Trophoblast cell (in vitro differentiated cells and primary cell): Measurements from ENCODE around the gene ZRANB3.
A peak's percentile ranks its signal among the peaks of the same experiment; 100 is the strongest.

ENCODE experiments used
- DNase-seq, 2 donors: peaks; one replicate each; pipeline ENCODE4 v3.0.0-alpha.2; 2016
- H2AFZ ChIP-seq: 2 replicates; pipeline ENCODE4 v1.6.1; 2013; ENCODE audit warnings: low read length, moderate library complexity, mild to moderate bottlenecking; ENCODE audit not compliant: insufficient read depth, poor library complexity
- H2AK5ac ChIP-seq: 2 replicates; pipeline ENCODE4 v1.6.1; 2013; ENCODE audit warnings: mild to moderate bottlenecking, low read length
- H2BK120ac ChIP-seq: 2 replicates; pipeline ENCODE4 v1.6.1; 2013; ENCODE audit warnings: low read length, mild to moderate bottlenecking, moderate library complexity; ENCODE audit not compliant: insufficient read depth, poor library complexity
- H2BK12ac ChIP-seq: 2 replicates; pipeline ENCODE4 v1.6.1; 2013; ENCODE audit warnings: mild to moderate bottlenecking, low read length, moderate library complexity
- H2BK5ac ChIP-seq: 2 replicates; pipeline ENCODE4 v1.6.1; 2013; ENCODE audit warnings: low read length, low read depth, moderate library complexity, mild to moderate bottlenecking; ENCODE audit not compliant: poor library complexity
- H3K14ac ChIP-seq: 2 replicates; pipeline ENCODE4 v1.6.1; 2013; ENCODE audit warnings: mild to moderate bottlenecking, low read length
- H3K18ac ChIP-seq: 2 replicates; pipeline ENCODE4 v1.6.1; 2013; ENCODE audit warnings: mild to moderate bottlenecking, low read length
- H3K23ac ChIP-seq: 2 replicates; pipeline ENCODE4 v1.6.1; 2013; ENCODE audit warnings: low read length
- H3K27ac ChIP-seq: 2 replicates; pipeline ENCODE4 v1.5.1; 2013; ENCODE audit warnings: low read depth, mild to moderate bottlenecking, inconsistent platforms, low read length, moderate library complexity
- H3K27me3 ChIP-seq: 2 replicates; pipeline ENCODE4 v1.6.1; 2013; ENCODE audit warnings: inconsistent platforms, mild to moderate bottlenecking, low read length, moderate library complexity; ENCODE audit not compliant: insufficient read depth
- H3K36me3 ChIP-seq, 2 experiments: 1 replicate in 1 of 2; 2 replicates in 1 of 2; pipeline ENCODE4 v1.6.1; 2013; ENCODE audit warnings: low read length in 2 of 2, mild to moderate bottlenecking in 2 of 2, moderate library complexity in 1 of 2; ENCODE audit not compliant: insufficient read depth in 2 of 2, control insufficient read depth in 1 of 2
- H3K4ac ChIP-seq: 2 replicates; pipeline ENCODE4 v1.6.1; 2013; ENCODE audit warnings: low read depth, mild to moderate bottlenecking, low read length, moderate library complexity
- H3K4me1 ChIP-seq, 2 experiments: 1 replicate in 1 of 2; 2 replicates in 1 of 2; pipeline ENCODE4 v1.6.1; 2013; ENCODE audit warnings: low read length in 2 of 2, mild to moderate bottlenecking in 2 of 2, moderate library complexity in 1 of 2; ENCODE audit not compliant: insufficient read depth in 2 of 2, control insufficient read depth in 1 of 2
- H3K4me2 ChIP-seq: 2 replicates; pipeline ENCODE4 v1.6.1; 2013; ENCODE audit warnings: inconsistent platforms, mild to moderate bottlenecking, low read length, moderate library complexity
- H3K4me3 ChIP-seq: 2 replicates; pipeline ENCODE4 v1.5.1; 2013; ENCODE audit warnings: mild to moderate bottlenecking, low read depth, low read length, inconsistent platforms
- H3K79me1 ChIP-seq: one replicate; pipeline ENCODE4 v1.6.1; 2013; ENCODE audit warnings: low read length
- H3K79me2 ChIP-seq: 2 replicates; pipeline ENCODE4 v1.6.1; 2013; ENCODE audit warnings: low read length, mild to moderate bottlenecking; ENCODE audit not compliant: control insufficient read depth, insufficient read depth, poor library complexity
- H3K9ac ChIP-seq: 2 replicates; pipeline ENCODE4 v1.6.1; 2013; ENCODE audit warnings: mild to moderate bottlenecking, low read length
- H3K9me3 ChIP-seq: 2 replicates; pipeline ENCODE4 v1.6.1; 2013; ENCODE audit warnings: low read depth, mild to moderate bottlenecking, control low read depth, inconsistent platforms, low read length; ENCODE audit not compliant: insufficient read depth
- H4K12ac ChIP-seq: 2 replicates; pipeline ENCODE4 v1.6.1; 2013; ENCODE audit warnings: low read depth, mild to moderate bottlenecking, low read length, moderate library complexity
- H4K8ac ChIP-seq: 2 replicates; pipeline ENCODE4 v1.6.1; 2013; ENCODE audit warnings: low read depth, mild to moderate bottlenecking, low read length, moderate library complexity
- H4K91ac ChIP-seq: one replicate; pipeline ENCODE4 v1.6.1; 2013; ENCODE audit warnings: low read depth, mild to moderate bottlenecking, low read length, moderate library complexity
- WGBS: extraction: QIAGEN DNeasy Blood & Tissue Kit; methylation state at CpG from one replicate; pipeline ENCODE4 v1.1.7; 2013; ENCODE audit warnings: missing lambda C conversion rate; ENCODE audit not compliant: insufficient read length, insufficient coverage; ENCODE audit errors: extremely low coverage; 5-methylcytosine and 5-hydroxymethylcytosine counted together

ZRANB3 gene

GRCh38 chr2:135532581-135532980, 1.6 kb upstream of the ZRANB3 start:
- Histone ChIP-seq H3K79me1 (peaks cover 9% of the 10 kb centered on the region), H3K4me3 (no peak overlapping the region), H3K4me2 (no peak overlapping the region), H2AFZ (no peak overlapping the region), H2BK12ac (no peak overlapping the region), H3K18ac (no peak overlapping the region), H3K4me1 (no peaks in the 10 kb centered on the region), H3K23ac (no peak overlapping the region), H3K79me2 (peaks cover 4% of the 10 kb centered on the region), H3K27ac (no peak overlapping the region), H3K36me3 (peaks cover 0 to 3% of the 10 kb centered on the region in 2 experiments), H4K91ac (no peak overlapping the region), H3K9ac (no peak overlapping the region), H3K4ac (no peak overlapping the region), H3K27me3 (no peaks in the 10 kb centered on the region), H2AK5ac (no peak overlapping the region), H2BK5ac (no peak overlapping the region), H4K8ac (no peak overlapping the region), H4K12ac (no peak overlapping the region), H3K9me3 (peaks cover 3% of the 10 kb centered on the region), H3K14ac (no peak overlapping the region), H2BK120ac (no peak overlapping the region)
- WGBS = no CpG with 5 or more reads among the region's 3 CpGs
- DNase-seq = no peak

- peak within 1 kb of the TSS; percentile 68 for H2BK5ac ChIP-seq
- peak within 1 kb of the TSS; percentile 86 for H3K14ac ChIP-seq
- H3K9me3 ChIP-seq = peaks cover 3% of the 10 kb centered on the region
- peak within 1 kb of the TSS; percentile 98 for H3K4me3 ChIP-seq
- peak within 1 kb of the TSS; percentile 49 for H2AK5ac ChIP-seq
- H2BK120ac ChIP-seq = peak within 1 kb of the TSS; percentile 46
- peak within 1 kb of the TSS; percentile 39 for H4K12ac ChIP-seq
- peaks cover 0 to 2% of the 10 kb centered on the region in 2 experiments for H3K36me3 ChIP-seq
- DNase-seq = peak; percentile 99 to 100
- no CpG with 5 or more reads among the region's 75 CpGs for WGBS
- no peak within 1 kb of the TSS for H3K23ac ChIP-seq
- peak within 1 kb of the TSS; percentile 95 for H3K4me2 ChIP-seq
- H4K91ac ChIP-seq = peak within 1 kb of the TSS; percentile 56
- no peak within 1 kb of the TSS for H2BK12ac ChIP-seq
- peak within 1 kb of the TSS; percentile 89 for H2AFZ ChIP-seq
- H3K27ac ChIP-seq = peak within 1 kb of the TSS; percentile 69
- peaks cover 9% of the 10 kb centered on the region for H3K79me1 ChIP-seq
- H3K18ac ChIP-seq = peak within 1 kb of the TSS; percentile 71
- peak within 1 kb of the TSS; percentile 19 for H3K4ac ChIP-seq
- H3K4me1 ChIP-seq = no peaks in the 10 kb centered on the region
- peaks cover 4% of the 10 kb centered on the region for H3K79me2 ChIP-seq
- H3K27me3 ChIP-seq = no peaks in the 10 kb centered on the region
- peak within 1 kb of the TSS; percentile 68 for H4K8ac ChIP-seq
- H3K9ac ChIP-seq = peak within 1 kb of the TSS; percentile 87
These were observed 496 bp upstream of the ZRANB3 start, which contains the start of gene R3HDM1 for GRCh38 chr2:135531231-135532197. R3HDM1 (plus strand) TSS chr2:135531484; CDS start chr2:135604846, 73,362 bp downstream.

GRCh38 chr2:135528006-135528405, 3.0 kb downstream of the ZRANB3 start:
- no peak overlapping the region for H3K23ac ChIP-seq
- no peaks in the 10 kb centered on the region for H3K36me3 ChIP-seq
- no peak overlapping the region for H2BK5ac ChIP-seq
- H3K4me3 ChIP-seq = no peak overlapping the region
- no peak overlapping the region for H4K8ac ChIP-seq
- no peak overlapping the region for H3K27ac ChIP-seq
- H3K14ac ChIP-seq = no peak overlapping the region
- no peak overlapping the region for H2BK120ac ChIP-seq
- H2BK12ac ChIP-seq = no peak overlapping the region
- H3K79me2 ChIP-seq = peaks cover 4% of the 10 kb centered on the region
- WGBS = no CpG with 5 or more reads among the region's 3 CpGs
- H2AFZ ChIP-seq = no peak overlapping the region
- H3K4me2 ChIP-seq = no peak overlapping the region
- no peak overlapping the region for H3K18ac ChIP-seq
- H4K12ac ChIP-seq = no peak overlapping the region
- no peaks in the 10 kb centered on the region for H3K27me3 ChIP-seq
- H2AK5ac ChIP-seq = no peak overlapping the region
- H3K9ac ChIP-seq = no peak overlapping the region
- peaks cover 9% of the 10 kb centered on the region for H3K79me1 ChIP-seq
- H3K4me1 ChIP-seq = no peaks in the 10 kb centered on the region
- DNase-seq = no peak
- no peak overlapping the region for H4K91ac ChIP-seq
- H3K9me3 ChIP-seq = peaks cover 3% of the 10 kb centered on the region
- no peak overlapping the region for H3K4ac ChIP-seq

- Histone ChIP-seq H3K27me3 (no peaks in the 10 kb centered on the region), H4K91ac (no peak overlapping the region), H3K9me3 (no peaks in the 10 kb centered on the region), H3K4ac (no peak overlapping the region), H3K4me2 (no peak overlapping the region), H3K23ac (no peak overlapping the region), H3K27ac (no peak overlapping the region), H3K14ac (no peak overlapping the region), H3K4me1 (no peaks in the 10 kb centered on the region), H3K79me1 (peaks cover 2% of the 10 kb centered on the region), H4K12ac (no peak overlapping the region), H2AFZ (no peak overlapping the region), H3K18ac (no peak overlapping the region), H2AK5ac (no peak overlapping the region), H3K4me3 (no peak overlapping the region), H3K79me2 (no peaks in the 10 kb centered on the region), H3K36me3 (peaks cover 0 to 2% of the 10 kb centered on the region in 2 experiments), H4K8ac (no peak overlapping the region), H2BK120ac (no peak overlapping the region), H2BK5ac (no peak overlapping the region), H3K9ac (no peak overlapping the region), H2BK12ac (no peak overlapping the region)
- WGBS = no CpG with 5 or more reads among the region's 1 CpG
- no peak for DNase-seq
These were observed 5.2 kb downstream of the ZRANB3 start for GRCh38 chr2:135525786-135526185.
